Neural cell (in vitro differentiated cells): ENCODE measurements around the gene TYRO3.

Experiments
- EP300 ChIP-seq: fragments of 450-650 bp; conservative IDR thresholded peaks from 2 replicates; pipeline ENCODE4 v1.6.1; 2014; ENCODE audit warnings: antibody characterized with exemption, mild to moderate bottlenecking, moderate library complexity; ENCODE audit not compliant: poor library complexity, severe bottlenecking
- TF ChIP-seq, protein P1 (sequence below): fragments of 450-650 bp; IDR thresholded peaks from 2 replicates; pipeline ENCODE4 v1.5.1; 2014; ENCODE audit warnings: antibody characterized with exemption, mild to moderate bottlenecking, moderate library complexity; ENCODE audit not compliant: poor library complexity, severe bottlenecking

DNA sequence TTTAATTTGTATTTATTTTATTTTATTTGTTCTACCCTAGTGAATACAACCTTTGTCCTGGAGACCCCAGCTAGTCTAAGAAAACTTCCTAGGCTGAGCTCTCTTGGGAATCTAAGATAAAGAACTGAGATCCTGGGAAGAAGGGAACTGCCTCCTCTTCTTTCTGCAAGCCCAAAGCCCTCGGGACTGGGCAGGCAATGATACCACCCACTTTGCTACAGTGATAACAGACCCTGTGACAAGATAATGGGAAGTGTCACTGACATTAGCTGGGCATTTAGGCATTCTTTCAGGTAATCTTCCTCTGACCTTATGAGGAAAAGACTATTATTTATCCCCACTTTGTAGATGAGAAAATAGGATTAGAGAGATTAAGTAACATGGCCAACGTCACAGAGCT is 15.1 kb downstream of the TYRO3 start:
- no peak for TF ChIP-seq EP300
- TF ChIP-seq, protein P1, sequence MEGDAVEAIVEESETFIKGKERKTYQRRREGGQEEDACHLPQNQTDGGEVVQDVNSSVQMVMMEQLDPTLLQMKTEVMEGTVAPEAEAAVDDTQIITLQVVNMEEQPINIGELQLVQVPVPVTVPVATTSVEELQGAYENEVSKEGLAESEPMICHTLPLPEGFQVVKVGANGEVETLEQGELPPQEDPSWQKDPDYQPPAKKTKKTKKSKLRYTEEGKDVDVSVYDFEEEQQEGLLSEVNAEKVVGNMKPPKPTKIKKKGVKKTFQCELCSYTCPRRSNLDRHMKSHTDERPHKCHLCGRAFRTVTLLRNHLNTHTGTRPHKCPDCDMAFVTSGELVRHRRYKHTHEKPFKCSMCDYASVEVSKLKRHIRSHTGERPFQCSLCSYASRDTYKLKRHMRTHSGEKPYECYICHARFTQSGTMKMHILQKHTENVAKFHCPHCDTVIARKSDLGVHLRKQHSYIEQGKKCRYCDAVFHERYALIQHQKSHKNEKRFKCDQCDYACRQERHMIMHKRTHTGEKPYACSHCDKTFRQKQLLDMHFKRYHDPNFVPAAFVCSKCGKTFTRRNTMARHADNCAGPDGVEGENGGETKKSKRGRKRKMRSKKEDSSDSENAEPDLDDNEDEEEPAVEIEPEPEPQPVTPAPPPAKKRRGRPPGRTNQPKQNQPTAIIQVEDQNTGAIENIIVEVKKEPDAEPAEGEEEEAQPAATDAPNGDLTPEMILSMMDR: no peak
